ENCODE results near the gene MRPS27.
"Not testable (repeated sequence)": the region's sequence is repeated elsewhere in the genome, so short reads cannot be mapped to it uniquely, and the experiment has no call there.

The MRPS27 gene

GRCh38 chr5:72180925-72181324 is 139.1 kb downstream of the MRPS27 start:
- in situ Hi-C loops (cut with HindIII; ENCODE audit: low sequenced_read_pairs) = no loop called here

GRCh38 chr5:72179816-72180440 is 140.1 kb downstream of the MRPS27 start:
- in situ Hi-C loops (cut with HindIII; ENCODE audit: low sequenced_read_pairs) = no loop called here

- in situ Hi-C loops (cut with HindIII; ENCODE audit: low sequenced_read_pairs) = no loop called here
Measured at GRCh38 chr5:72179028-72179815, 140.8 kb downstream of the MRPS27 start.

GRCh38 chr5:72177538-72177937 is 142.5 kb downstream of the MRPS27 start:
- in situ Hi-C loops (cut with HindIII; ENCODE audit: low sequenced_read_pairs) = no loop called here

GRCh38 chr5:72172786-72173185 is 147.3 kb downstream of the MRPS27 start:
- in situ Hi-C loops (cut with HindIII; ENCODE audit: low sequenced_read_pairs) = no loop called here

GRCh38 chr5:72171667-72172066 is 148.4 kb downstream of the MRPS27 start:
- in situ Hi-C loops (cut with HindIII; ENCODE audit: low sequenced_read_pairs) = no loop called here

- in situ Hi-C loops (cut with HindIII; ENCODE audit: low sequenced_read_pairs) = not testable (repeated sequence)
Measured at GRCh38 chr5:72171181-72171580, 148.9 kb downstream of the MRPS27 start.

GRCh38 chr5:72170101-72170500 is 149.9 kb downstream of the MRPS27 start:
- in situ Hi-C loops (cut with HindIII; ENCODE audit: low sequenced_read_pairs) = no loop called here

Data from endothelial cell of hepatic sinusoid (primary cell).